Measurements from ENCODE around the gene PGAP3. TPM values are rescaled to one million over a fixed set of nuclear protein-coding genes. Genes with fewer than 3 reads are reported as not detected.

Gene PGAP3
- total RNA-seq, 1 experiment from 2014 or later = 5.9 TPM

GRCh38 chr17:39670746-39671145 lies 17.1 kb downstream of the PGAP3 start:
- no peaks in the 10 kb centered on the region for H4K20me1 ChIP-seq (ENCODE audit: low read length)
- no peak overlapping the region for H3K4me3 ChIP-seq (ENCODE audit: low read length)
- H2AFZ ChIP-seq (ENCODE audit: low read length) = no peak overlapping the region
- no peaks in the 10 kb centered on the region for H3F3A ChIP-seq (ENCODE audit: low read length, unreplicated experiment)
- no peaks in the 10 kb centered on the region for H3K79me2 ChIP-seq (ENCODE audit: low read length)
- no TSS peak for BruUV-seq (replicated peaks)
- CTCF ChIA-PET = interaction anchor here (1.1 kb wide), 1 partner anchor 48 kb away, joined by 4 read pairs; no protein-coding TSS in a partner anchor
- H3K27me3 ChIP-seq (ENCODE audit: low read length) = no peaks in the 10 kb centered on the region
- POLR2A ChIA-PET (ENCODE audit: unreplicated experiment) = no interaction called here
- no peak for DNase-seq
- H3K9me3 ChIP-seq (ENCODE audit: low read length) = no peaks in the 10 kb centered on the region
- intact Hi-C loops (cut with micrococcal nuclease) = no loop called here
- no peaks in the 10 kb centered on the region for H3K36me3 ChIP-seq (ENCODE audit: low read depth, low read length)
- peaks cover 15% of the 10 kb centered on the region; the same call in 1 of the 2 replicates for H3K4me1 ChIP-seq (ENCODE audit: insufficient read depth, low read length)
- H3K27ac ChIP-seq (ENCODE audit: low read length) = no peak overlapping the region
- no peak overlapping the region for H3K4me2 ChIP-seq (ENCODE audit: low read length)
- H3K9me2 ChIP-seq (replicated peaks; ENCODE audit: low read length) = no peaks in the 10 kb centered on the region
- no peak overlapping the region for H3K9ac ChIP-seq (ENCODE audit: low read length)
- TF ChIP-seq EZH2 (IDR thresholded peaks at IDR 0.05; ENCODE audit: low read length, unreplicated experiment) (no peak), CTCF (conservative IDR thresholded peaks at IDR 0.05; ENCODE audit: low read depth, low read length) (no peak), EZH2phosphoT487 (IDR thresholded peaks at IDR 0.05; ENCODE audit: borderline replicate concordance, low read length) (no peak)
- no peak for ATAC-seq

GRCh38 chr17:39669897-39670735 lies 17.7 kb downstream of the PGAP3 start:
- Histone ChIP-seq H3K36me3 (ENCODE audit: low read depth, low read length) (no peaks in the 10 kb centered on the region), H3K9me3 (ENCODE audit: low read length) (no peaks in the 10 kb centered on the region), H3K9me2 (replicated peaks; ENCODE audit: low read length) (no peaks in the 10 kb centered on the region), H3K4me2 (ENCODE audit: low read length) (no peak overlapping the region), H3K27me3 (ENCODE audit: low read length) (no peaks in the 10 kb centered on the region), H3K27ac (ENCODE audit: low read length) (no peak overlapping the region), H3K4me1 (ENCODE audit: insufficient read depth, low read length) (peaks cover 11% of the 10 kb centered on the region; the same call in 1 of the 2 replicates), H3F3A (ENCODE audit: low read length, unreplicated experiment) (no peaks in the 10 kb centered on the region), H3K79me2 (ENCODE audit: low read length) (no peaks in the 10 kb centered on the region), H3K9ac (ENCODE audit: low read length) (no peak overlapping the region), H2AFZ (ENCODE audit: low read length) (no peak overlapping the region), H3K4me3 (ENCODE audit: low read length) (no peak overlapping the region), H4K20me1 (ENCODE audit: low read length) (no peaks in the 10 kb centered on the region)
- CTCF ChIA-PET = interaction anchor here (1.1 kb wide), 1 partner anchor 47 kb away, joined by 4 read pairs; no protein-coding TSS in a partner anchor
- intact Hi-C loops (cut with micrococcal nuclease) = no loop called here
- BruUV-seq (replicated peaks) = no TSS peak
- DNase-seq (no peak), ATAC-seq (no peak)
- POLR2A ChIA-PET (ENCODE audit: unreplicated experiment) = no interaction called here
- TF ChIP-seq EZH2 (IDR thresholded peaks at IDR 0.05; ENCODE audit: low read length, unreplicated experiment) = no peak
- TF ChIP-seq CTCF (conservative IDR thresholded peaks at IDR 0.05; ENCODE audit: low read depth, low read length) = no peak
- TF ChIP-seq EZH2phosphoT487 (IDR thresholded peaks at IDR 0.05; ENCODE audit: borderline replicate concordance, low read length) = no peak

Data from PC-3 (cell line).